ENCODE results near the gene PGR. TPM values are rescaled to one million over a fixed set of nuclear protein-coding genes. Genes with fewer than 3 reads are reported as not detected.
"Not testable (repeated sequence)": the region's sequence is repeated elsewhere in the genome, so short reads cannot be mapped to it uniquely, and the experiment has no call there.

PGR gene
- total RNA-seq, 2 donors from 2014 or later = 22.4 to 25.2 TPM

GRCh38 chr11:101022256-101022655 lies 107.4 kb downstream of the PGR start:
- DNase-seq (ENCODE audit: low spot score) (no peak), ATAC-seq (ENCODE audit: insufficient number of reproducible peaks, low FRiP score, low read depth) (no peak)
- Histone ChIP-seq H3K9me3 (no peaks in the 10 kb centered on the region), H3K36me3 (no peaks in the 10 kb centered on the region), H3K4me3 (no peak overlapping the region), H3K4me1 (ENCODE audit: control insufficient read depth in 1 of 2, low read depth in 2 of 2) (peaks cover 0 to 8% of the 10 kb centered on the region in 2 donors), H3K27me3 (replicated peaks; ENCODE audit: insufficient read depth) (no peaks in the 10 kb centered on the region), H3K27ac (no peak overlapping the region)
- TF ChIP-seq, protein P1, sequence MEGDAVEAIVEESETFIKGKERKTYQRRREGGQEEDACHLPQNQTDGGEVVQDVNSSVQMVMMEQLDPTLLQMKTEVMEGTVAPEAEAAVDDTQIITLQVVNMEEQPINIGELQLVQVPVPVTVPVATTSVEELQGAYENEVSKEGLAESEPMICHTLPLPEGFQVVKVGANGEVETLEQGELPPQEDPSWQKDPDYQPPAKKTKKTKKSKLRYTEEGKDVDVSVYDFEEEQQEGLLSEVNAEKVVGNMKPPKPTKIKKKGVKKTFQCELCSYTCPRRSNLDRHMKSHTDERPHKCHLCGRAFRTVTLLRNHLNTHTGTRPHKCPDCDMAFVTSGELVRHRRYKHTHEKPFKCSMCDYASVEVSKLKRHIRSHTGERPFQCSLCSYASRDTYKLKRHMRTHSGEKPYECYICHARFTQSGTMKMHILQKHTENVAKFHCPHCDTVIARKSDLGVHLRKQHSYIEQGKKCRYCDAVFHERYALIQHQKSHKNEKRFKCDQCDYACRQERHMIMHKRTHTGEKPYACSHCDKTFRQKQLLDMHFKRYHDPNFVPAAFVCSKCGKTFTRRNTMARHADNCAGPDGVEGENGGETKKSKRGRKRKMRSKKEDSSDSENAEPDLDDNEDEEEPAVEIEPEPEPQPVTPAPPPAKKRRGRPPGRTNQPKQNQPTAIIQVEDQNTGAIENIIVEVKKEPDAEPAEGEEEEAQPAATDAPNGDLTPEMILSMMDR (IDR thresholded peaks at IDR 0.05) = no peak

DNA sequence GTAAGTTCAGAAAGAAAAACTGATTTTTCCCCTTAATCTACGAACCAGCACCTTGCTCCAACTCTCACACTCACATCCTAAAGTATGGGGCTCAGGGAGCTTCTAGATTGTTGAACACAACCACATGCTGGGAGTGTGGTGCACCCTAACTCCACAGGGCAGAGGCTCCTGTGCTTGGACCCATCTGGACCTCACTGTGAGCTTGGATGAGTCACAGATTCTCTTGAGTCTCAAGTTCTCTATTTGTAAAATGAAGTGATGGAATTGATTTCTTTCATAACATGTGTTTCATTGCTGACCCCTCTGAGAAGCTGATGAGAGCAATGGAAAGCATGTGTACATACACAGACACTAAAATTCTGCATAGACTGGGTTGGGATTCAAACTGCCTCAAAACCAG lies 109.7 kb downstream of the PGR start:
- no peak overlapping the region for H3K4me3 ChIP-seq
- no peaks in the 10 kb centered on the region for H3K36me3 ChIP-seq
- ATAC-seq (ENCODE audit: insufficient number of reproducible peaks, low FRiP score, low read depth) (no peak), DNase-seq (ENCODE audit: low spot score) (no peak)
- H3K9me3 ChIP-seq = no peaks in the 10 kb centered on the region
- H3K4me1 ChIP-seq (ENCODE audit: control insufficient read depth in 1 of 2, low read depth in 2 of 2) = peaks cover 0 to 16% of the 10 kb centered on the region in 2 donors
- H3K27ac ChIP-seq = no peak overlapping the region
- H3K27me3 ChIP-seq (replicated peaks; ENCODE audit: insufficient read depth) = no peaks in the 10 kb centered on the region
- TF ChIP-seq, protein P1 (IDR thresholded peaks at IDR 0.05) = no peak

DNA sequence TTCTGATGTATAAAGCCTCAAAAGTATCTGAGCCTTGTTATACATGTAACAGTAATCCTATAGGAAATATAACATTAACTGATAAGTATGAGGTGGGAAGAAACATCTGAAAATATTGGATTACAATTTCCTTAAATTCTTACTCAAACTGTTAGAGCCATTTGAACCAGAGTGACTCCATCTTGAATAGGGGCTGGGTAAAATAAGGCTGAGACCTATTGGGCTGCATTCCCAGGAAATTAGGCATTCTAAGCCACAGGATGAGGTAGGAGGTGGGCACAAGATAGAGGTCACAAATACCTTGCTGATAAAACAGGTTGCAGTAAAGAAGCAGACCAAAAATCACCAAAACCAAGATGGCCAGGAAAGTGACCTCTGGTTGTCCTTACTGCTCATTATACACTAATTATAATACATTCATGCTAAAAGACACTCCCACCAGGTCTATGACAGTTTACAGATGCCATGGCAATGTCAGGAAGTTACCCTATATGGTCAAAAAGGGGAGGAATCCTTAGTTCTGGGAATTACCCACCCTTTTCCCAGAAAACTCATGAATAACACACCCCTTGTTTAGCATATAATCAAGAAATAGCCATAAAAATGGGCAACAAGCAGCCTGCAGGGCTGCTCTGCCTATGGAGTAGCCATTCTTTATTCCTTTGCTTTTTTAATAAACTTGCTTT lies 114.9 kb downstream of the PGR start:
- Histone ChIP-seq H3K4me1 (ENCODE audit: control insufficient read depth in 1 of 2, low read depth in 2 of 2) (peaks cover 0 to 16% of the 10 kb centered on the region in 2 donors), H3K27me3 (replicated peaks; ENCODE audit: insufficient read depth) (no peaks in the 10 kb centered on the region), H3K36me3 (no peaks in the 10 kb centered on the region), H3K4me3 (no peak overlapping the region), H3K9me3 (no peaks in the 10 kb centered on the region), H3K27ac (no peak overlapping the region)
- ATAC-seq (ENCODE audit: insufficient number of reproducible peaks, low FRiP score, low read depth) = no peak
- no peak for DNase-seq (ENCODE audit: low spot score)
- TF ChIP-seq, protein P1 (IDR thresholded peaks at IDR 0.05) = no peak

DNA sequence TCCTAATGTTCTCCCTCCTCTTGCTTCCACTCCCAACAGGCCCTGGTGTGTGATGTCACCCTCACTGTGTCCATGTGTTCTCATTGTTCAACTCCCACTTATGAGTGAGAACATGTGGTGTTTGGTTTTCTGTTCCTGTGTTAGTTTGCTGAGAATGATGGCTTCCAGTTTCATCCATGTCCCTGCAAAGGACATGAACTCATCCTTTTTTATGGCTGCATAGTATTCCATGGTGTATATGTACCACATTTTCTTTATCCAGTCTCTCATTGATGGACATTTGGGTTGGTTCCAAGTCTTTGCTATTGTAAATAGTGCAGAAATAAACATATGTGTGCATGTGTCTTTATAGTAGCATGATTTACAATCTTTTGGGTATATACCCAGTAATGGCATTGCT lies 115.9 kb downstream of the PGR start:
- H3K4me1 ChIP-seq (ENCODE audit: control insufficient read depth in 1 of 2, low read depth in 2 of 2) = peaks cover 0 to 16% of the 10 kb centered on the region in 2 donors
- H3K27me3 ChIP-seq (replicated peaks; ENCODE audit: insufficient read depth); H3K36me3 ChIP-seq; H3K4me3 ChIP-seq; ATAC-seq (ENCODE audit: insufficient number of reproducible peaks, low FRiP score, low read depth); DNase-seq (ENCODE audit: low spot score); H3K9me3 ChIP-seq; H3K27ac ChIP-seq: not testable (repeated sequence)

GRCh38 chr11:101011881-101012280 lies 117.7 kb downstream of the PGR start:
- H3K36me3 ChIP-seq = no peaks in the 10 kb centered on the region
- peaks cover 0 to 4% of the 10 kb centered on the region in 2 donors for H3K4me1 ChIP-seq (ENCODE audit: control insufficient read depth in 1 of 2, low read depth in 2 of 2)
- ATAC-seq (ENCODE audit: insufficient number of reproducible peaks, low FRiP score, low read depth) (no peak), DNase-seq (ENCODE audit: low spot score) (no peak)
- no peaks in the 10 kb centered on the region for H3K27me3 ChIP-seq (replicated peaks; ENCODE audit: insufficient read depth)
- H3K4me3 ChIP-seq = no peak overlapping the region
- TF ChIP-seq, protein P1 (IDR thresholded peaks at IDR 0.05) = no peak
- H3K9me3 ChIP-seq = no peaks in the 10 kb centered on the region
- no peak overlapping the region for H3K27ac ChIP-seq

DNA sequence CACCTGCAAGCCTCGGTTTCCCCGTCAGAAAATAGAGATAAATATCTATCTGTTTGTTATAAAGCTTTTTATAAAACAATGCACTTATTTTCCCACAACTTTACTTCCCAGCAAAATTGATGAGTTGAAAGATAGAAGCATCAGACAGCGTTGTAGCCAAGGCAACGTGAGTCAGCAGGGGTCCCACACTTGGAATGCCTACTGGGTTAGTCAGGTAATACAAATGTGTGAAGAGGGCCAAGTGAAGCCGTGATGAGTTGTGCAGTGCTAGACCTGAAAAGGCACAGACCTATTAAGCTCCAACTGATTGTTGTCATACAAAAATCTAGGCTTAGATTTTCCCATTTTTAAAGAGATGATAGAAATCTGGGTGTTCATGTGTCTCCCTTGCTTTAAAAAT lies 118.7 kb downstream of the PGR start:
- Histone ChIP-seq H3K4me3 (no peak overlapping the region), H3K27me3 (replicated peaks; ENCODE audit: insufficient read depth) (no peaks in the 10 kb centered on the region), H3K36me3 (no peaks in the 10 kb centered on the region), H3K9me3 (no peaks in the 10 kb centered on the region), H3K4me1 (ENCODE audit: control insufficient read depth in 1 of 2, low read depth in 2 of 2) (no peaks in the 10 kb centered on the region), H3K27ac (no peak overlapping the region)
- TF ChIP-seq, protein P1 (IDR thresholded peaks at IDR 0.05) = no peak
- no peak for DNase-seq (ENCODE audit: low spot score)
- ATAC-seq (ENCODE audit: insufficient number of reproducible peaks, low FRiP score, low read depth) = no peak

All from thoracic aorta (tissue), 2 donors.